ENCODE measurements around the gene BRIP1. TPM values are rescaled to one million over a fixed set of nuclear protein-coding genes. Genes with fewer than 3 reads are reported as not detected.

BRIP1 gene
- total RNA-seq, 1 experiment from 2014 or later, result 20.2 TPM

GRCh38 chr17:61816538-61816937 is 46.8 kb downstream of the BRIP1 start:
- Histone ChIP-seq H2BK15ac (ENCODE audit: low read depth, low read length) (no peak overlapping the region), H4K8ac (replicated peaks; ENCODE audit: insufficient read length, low read depth, low read length) (no peak overlapping the region), H3K27me3 (ENCODE audit: insufficient read depth, low read length) (no peaks in the 10 kb centered on the region), H3K79me2 (ENCODE audit: insufficient read depth, low read length) (no peaks in the 10 kb centered on the region), H2BK120ac (ENCODE audit: low read depth, low read length, poor library complexity, severe bottlenecking) (no peak overlapping the region), H3T11ph (ENCODE audit: low read length) (no peak overlapping the region), H3K4me2 (ENCODE audit: insufficient read depth, insufficient read length, low read length) (no peak overlapping the region), H3K9ac (ENCODE audit: extremely low read depth, insufficient read length, low read length) (no peak overlapping the region), H3K23ac (ENCODE audit: insufficient read length, low read depth, low read length) (no peak overlapping the region), H3K14ac (ENCODE audit: insufficient read depth, low read length) (no peak overlapping the region), H3K18ac (ENCODE audit: insufficient read length, low read depth, low read length) (no peak overlapping the region), H3K4me1 (ENCODE audit: insufficient read depth, low read length) (no peaks in the 10 kb centered on the region), H2BK5ac (ENCODE audit: insufficient read length, low read length) (no peak overlapping the region), H2AFZ (ENCODE audit: low read length) (no peak overlapping the region), H3K9me3 (ENCODE audit: control insufficient read depth, low read depth, low read length) (no peaks in the 10 kb centered on the region), H3K27ac (ENCODE audit: insufficient read length, low read depth, low read length) (no peak overlapping the region), H3K79me1 (ENCODE audit: insufficient read depth, low read depth, low read length, poor library complexity, severe bottlenecking) (no peaks in the 10 kb centered on the region), H3K23me2 (ENCODE audit: insufficient read length, low read depth, low read length, poor library complexity, severe bottlenecking) (no peaks in the 10 kb centered on the region), H2AK5ac (ENCODE audit: insufficient read length, low read length) (no peak overlapping the region), H4K20me1 (ENCODE audit: control insufficient read depth, insufficient read depth, insufficient read length) (no peaks in the 10 kb centered on the region), H2BK20ac (ENCODE audit: low read depth, low read length, poor library complexity, severe bottlenecking) (no peak overlapping the region), H4K91ac (ENCODE audit: insufficient read length, low read depth, low read length) (no peak overlapping the region), H2BK12ac (ENCODE audit: insufficient read length, low read depth, low read length) (no peak overlapping the region), H3K56ac (ENCODE audit: insufficient read length, low read depth, low read length) (no peak overlapping the region), H3K4ac (ENCODE audit: low read depth, low read length) (no peak overlapping the region), H4K5ac (ENCODE audit: insufficient read length, low read depth, low read length) (no peak overlapping the region)
- no peaks in the 10 kb centered on the region for H3K9me3 Mint-ChIP-seq
- TF ChIP-seq, protein P1, sequence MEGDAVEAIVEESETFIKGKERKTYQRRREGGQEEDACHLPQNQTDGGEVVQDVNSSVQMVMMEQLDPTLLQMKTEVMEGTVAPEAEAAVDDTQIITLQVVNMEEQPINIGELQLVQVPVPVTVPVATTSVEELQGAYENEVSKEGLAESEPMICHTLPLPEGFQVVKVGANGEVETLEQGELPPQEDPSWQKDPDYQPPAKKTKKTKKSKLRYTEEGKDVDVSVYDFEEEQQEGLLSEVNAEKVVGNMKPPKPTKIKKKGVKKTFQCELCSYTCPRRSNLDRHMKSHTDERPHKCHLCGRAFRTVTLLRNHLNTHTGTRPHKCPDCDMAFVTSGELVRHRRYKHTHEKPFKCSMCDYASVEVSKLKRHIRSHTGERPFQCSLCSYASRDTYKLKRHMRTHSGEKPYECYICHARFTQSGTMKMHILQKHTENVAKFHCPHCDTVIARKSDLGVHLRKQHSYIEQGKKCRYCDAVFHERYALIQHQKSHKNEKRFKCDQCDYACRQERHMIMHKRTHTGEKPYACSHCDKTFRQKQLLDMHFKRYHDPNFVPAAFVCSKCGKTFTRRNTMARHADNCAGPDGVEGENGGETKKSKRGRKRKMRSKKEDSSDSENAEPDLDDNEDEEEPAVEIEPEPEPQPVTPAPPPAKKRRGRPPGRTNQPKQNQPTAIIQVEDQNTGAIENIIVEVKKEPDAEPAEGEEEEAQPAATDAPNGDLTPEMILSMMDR (conservative IDR thresholded peaks at IDR 0.05), result no peak
- no peaks in the 10 kb centered on the region for H3K4me1 Mint-ChIP-seq
- peak overlapping the region in 1 of 3 experiments; percentile 6; a peak in 1 of 7 replicates for H3K27ac Mint-ChIP-seq
- H3K27me3 Mint-ChIP-seq (ENCODE audit: low read depth), result no peaks in the 10 kb centered on the region
- H3K4me3 Mint-ChIP-seq, result no peak overlapping the region
- H3K36me3 Mint-ChIP-seq (ENCODE audit: insufficient read depth in 1 of 3, low read depth in 3 of 3), result peaks cover 6 to 24% (median 13%) of the 10 kb centered on the region in 3 experiments
- DNase-seq, result no peak
- no CpG with 5 or more reads among the region's 4 CpGs for WGBS (ENCODE audit: extremely low coverage, insufficient read length, low lambda C conversion rate)
